PC-9 (cell line): ENCODE measurements around the gene SRC.

ENCODE experiments used
- CTCF ChIP-seq: fragments of 200-600 bp; sonication (generic); conservative IDR thresholded peaks from 2 replicates; pipeline ENCODE4 v1.6.1; 2017; ENCODE audit warnings: mixed run types, antibody characterized with exemption, mild to moderate bottlenecking, moderate library complexity
- EZH2 ChIP-seq: fragments of 200-600 bp; sonication (generic); IDR thresholded peaks from 2 replicates; pipeline ENCODE4 v1.8.0; 2017; ENCODE audit warnings: antibody characterized with exemption, low read depth

GRCh38 chr20:37413023-37413334 lies 67.0 kb downstream of the SRC start:
- no peak for TF ChIP-seq CTCF
- no peak for TF ChIP-seq EZH2
